ENCODE results near the gene CDC14C.
"Not testable (repeated sequence)": the region's sequence is repeated elsewhere in the genome, so short reads cannot be mapped to it uniquely, and the experiment has no call there.

The CDC14C gene

DNA sequence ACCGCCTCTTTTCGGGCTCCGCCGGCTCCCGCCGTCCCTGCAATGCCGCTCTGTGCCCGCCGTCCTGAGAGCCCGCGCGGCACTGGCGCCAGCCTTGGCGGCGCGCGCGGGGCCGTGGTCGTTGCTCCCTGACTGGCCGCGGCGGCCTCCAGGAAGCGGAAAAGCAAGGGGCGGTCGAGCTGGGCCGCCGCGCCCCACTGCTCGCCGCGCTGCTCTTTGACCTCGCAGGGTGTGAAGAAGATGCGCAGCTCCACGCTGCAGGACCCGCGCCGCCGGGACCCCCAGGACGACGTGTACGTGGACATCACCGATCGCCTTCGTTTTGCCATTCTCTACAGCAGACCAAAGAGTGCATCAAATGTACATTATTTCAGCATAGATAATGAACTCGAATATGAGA lies at the start of gene CDC14C:
CDC14C (plus strand) TSS at position 115 of the 400 bp plus-strand sequence; CDS start at position 241, 126 bp downstream.
- no peak for DNase-seq

- DNase-seq = no peak
Observed at GRCh38 chr7:48875045-48875916, 49.1 kb upstream of the CDC14C start.

DNA sequence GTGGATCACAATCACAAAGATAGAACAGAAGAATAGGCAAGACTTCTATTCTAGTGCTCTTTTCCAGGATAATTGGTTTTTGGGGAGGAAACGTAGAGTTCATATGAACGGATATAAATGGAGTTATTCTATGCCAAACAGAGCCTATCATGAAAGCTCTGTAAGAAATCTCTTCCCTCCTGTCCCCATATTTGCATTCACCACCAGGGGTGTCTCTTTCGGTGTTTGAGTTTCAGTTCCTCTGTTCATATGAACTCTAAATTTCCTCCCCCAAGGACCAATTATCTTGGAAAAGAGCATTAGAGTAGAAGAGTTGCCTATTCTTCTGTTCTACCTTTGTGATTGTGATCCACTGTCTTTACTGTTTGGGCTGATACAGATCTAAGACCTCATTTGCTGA lies 48.3 kb upstream of the CDC14C start:
- no peak for DNase-seq

- no peak for DNase-seq
Observed at GRCh38 chr7:48880851-48881250, 43.5 kb upstream of the CDC14C start.

GRCh38 chr7:48887500-48887899 lies 36.8 kb upstream of the CDC14C start:
- DNase-seq = no peak

DNA sequence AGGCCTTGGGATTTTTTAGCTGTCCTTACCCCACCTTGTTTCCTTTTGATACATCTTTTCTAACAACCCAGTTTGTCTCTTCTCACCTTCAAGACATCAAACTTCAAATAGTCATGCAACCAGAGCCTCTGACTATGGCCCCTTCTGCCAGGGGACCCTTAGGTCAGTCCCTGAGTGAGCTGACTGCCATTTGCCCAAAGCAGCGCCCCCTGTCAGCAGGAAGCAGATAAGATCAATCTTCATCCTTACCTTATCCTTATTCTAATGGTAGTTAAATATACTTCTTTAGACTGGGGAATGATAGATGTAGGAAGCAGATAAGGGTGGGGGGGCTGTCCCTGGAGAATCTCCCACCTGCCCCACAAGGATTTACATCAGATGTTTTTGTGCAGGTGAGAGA lies 29.8 kb upstream of the CDC14C start:
- DNase-seq = no peak

- no peak for DNase-seq
Observed at GRCh38 chr7:48899932-48900331, 24.4 kb upstream of the CDC14C start.

GRCh38 chr7:48901966-48902365 lies 22.4 kb upstream of the CDC14C start:
- DNase-seq = no peak

GRCh38 chr7:48904975-48905374 lies 19.4 kb upstream of the CDC14C start:
- no peak for DNase-seq

- DNase-seq = not testable (repeated sequence)
Observed at GRCh38 chr7:48905686-48906085, 18.7 kb upstream of the CDC14C start.

DNA sequence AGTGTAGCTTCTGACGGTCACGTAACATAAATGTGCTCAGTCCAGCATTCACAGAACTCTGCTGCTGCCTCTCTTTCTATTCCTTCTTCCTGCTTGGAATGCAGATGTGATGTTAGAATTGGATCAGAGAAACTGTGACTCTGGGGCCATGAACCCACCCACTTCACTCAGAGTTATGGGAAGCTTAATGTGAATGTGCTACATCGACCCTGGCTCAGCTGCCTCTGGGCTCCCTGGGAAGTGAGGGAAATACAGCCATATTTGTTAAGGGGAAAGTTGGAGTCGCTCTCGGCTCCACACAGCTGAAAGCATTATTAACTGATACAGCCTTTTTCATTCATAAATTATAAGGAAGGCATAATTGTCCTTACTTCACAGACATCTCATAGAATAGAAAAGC lies 14.5 kb upstream of the CDC14C start:
- not testable (repeated sequence) for DNase-seq

DNA sequence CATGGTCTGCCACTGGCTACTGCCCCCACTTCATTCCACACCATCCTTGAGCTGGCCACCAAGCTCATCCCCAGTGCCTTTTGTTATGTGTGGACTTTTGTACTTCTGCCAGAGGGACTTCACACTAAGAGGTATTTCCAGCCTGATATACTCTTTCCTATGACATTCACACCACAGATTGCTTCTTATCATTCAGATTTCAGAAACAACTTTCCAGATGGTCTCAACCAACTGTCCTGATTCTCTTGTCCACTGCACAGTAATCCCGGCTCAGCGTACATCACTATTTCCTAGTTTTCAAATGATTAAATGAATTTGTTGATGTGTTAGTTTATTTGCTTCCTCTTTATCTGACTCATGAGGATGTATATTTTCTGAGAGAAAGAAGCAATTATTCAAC lies 7.1 kb downstream of the CDC14C start:
- DNase-seq = no peak

DNA sequence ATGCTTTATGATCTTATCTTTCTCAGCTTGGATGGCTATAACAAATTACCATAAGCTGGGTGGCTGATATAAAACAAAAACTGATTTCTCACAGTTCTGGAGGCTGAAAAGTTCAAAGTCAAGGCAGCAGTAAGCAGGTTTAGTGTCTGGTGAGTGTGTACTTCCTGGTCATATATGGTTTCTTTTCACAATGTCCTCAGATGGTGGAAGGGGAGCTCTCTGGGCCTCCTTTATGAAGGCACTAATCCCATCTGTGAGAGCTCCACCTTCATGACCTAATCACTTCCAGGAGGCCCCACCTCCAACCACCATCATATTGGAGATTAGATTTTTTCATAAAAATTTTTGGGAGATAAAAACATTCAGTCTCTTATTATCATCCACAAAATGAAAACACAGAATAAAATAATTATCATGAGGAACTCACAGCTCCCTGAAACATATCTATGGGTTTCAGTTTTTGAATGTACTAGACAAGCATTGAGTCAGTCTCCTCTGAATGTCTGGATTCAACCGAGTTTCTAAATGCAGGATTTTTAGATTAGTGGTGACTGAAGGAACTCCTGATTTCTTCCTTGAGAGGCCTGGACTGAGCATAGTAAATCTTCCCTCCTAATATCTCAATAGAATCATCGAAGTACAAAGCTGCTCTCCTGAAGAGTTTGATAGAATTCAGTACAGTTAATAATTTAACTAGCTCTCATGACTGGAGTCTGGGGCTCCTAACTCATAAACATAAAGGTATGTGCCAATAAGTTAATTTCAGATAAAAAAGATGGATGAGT lies 8.0 kb downstream of the CDC14C start:
- DNase-seq = no peak

DNA sequence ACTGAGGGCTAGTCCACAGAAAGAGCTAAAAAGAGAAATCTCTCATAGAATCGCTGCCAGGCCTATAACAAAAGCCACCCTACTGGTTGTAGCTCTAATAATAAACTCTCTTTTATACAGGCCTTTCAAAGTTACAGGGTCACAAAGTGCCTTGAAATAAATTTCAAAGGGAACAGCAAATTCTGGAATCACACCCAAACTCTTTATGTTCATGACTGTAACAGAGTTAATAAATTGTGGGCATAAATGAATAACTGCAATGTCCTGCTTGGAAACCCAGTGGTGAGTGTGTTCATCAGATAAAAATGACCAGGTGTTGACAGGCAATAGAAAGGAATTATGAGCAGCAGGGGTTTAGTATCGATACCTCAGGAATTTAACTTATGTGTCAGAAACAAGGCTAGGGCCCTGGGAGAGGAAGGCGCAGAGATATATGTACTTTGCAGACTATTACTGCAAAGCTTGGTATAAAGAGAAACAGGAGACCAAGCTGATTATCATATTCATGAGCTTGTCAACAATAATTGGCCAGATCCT lies 9.3 kb downstream of the CDC14C start:
- DNase-seq = no peak

GRCh38 chr7:48938539-48939295 lies 14.4 kb downstream of the CDC14C start:
- no peak for DNase-seq

DNA sequence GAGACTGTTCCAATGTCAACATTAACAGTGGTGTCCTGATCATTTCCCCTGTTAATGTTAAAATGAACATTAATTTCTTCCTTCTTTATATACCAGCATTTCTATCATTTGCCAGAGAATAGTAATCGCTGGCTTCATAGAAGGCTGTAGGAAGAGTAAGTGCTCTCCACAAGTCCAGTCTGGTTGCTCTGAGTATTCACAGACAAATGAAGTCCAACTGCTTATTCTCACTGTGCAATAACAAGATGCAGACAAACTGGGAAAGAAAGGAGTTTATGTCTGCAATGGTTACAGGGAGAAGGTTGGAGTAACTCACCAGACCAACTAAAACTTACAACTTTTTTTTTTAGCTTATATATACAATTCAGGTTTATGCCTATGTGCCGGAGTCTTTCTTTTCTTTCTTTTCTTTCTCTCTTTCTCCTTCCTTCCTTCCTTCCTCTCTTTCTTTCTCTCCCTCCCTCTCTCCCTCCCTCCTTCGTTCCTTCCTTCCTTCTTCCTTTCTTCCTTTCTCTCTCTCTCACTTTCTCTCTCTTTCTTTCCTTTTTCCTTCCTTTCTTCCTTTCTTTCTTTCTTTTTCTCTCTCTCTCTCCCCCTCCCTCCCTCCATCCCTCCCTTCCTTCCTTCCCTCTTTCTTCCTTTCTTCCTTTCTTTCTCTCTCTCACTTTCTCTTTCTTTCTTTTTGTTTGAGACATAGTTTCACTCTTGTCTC lies 19.1 kb downstream of the CDC14C start:
- DNase-seq = no peak

GRCh38 chr7:48955916-48956315 lies 31.6 kb downstream of the CDC14C start:
- DNase-seq = no peak

DNA sequence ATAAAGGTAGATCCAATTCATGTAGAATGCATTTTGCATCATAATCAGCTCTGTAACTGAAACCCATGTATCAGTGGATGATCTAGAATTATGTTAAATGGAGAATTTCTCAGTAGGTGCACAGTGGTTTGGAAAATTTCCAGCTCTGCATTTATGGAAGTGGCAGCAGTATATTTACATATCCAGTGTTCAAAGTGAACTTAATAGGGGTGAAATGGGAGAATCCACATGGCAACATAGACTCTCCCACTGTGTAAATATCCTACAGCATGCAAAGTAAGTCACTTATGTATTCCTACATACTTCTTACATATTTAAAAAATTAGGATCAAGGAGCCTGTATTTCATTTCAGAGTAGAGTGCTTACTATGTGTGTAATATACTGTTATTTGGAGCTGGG lies 35.3 kb downstream of the CDC14C start:
- DNase-seq = no peak

- DNase-seq = no peak
Observed at GRCh38 chr7:48962821-48963505, 38.6 kb downstream of the CDC14C start.

DNA sequence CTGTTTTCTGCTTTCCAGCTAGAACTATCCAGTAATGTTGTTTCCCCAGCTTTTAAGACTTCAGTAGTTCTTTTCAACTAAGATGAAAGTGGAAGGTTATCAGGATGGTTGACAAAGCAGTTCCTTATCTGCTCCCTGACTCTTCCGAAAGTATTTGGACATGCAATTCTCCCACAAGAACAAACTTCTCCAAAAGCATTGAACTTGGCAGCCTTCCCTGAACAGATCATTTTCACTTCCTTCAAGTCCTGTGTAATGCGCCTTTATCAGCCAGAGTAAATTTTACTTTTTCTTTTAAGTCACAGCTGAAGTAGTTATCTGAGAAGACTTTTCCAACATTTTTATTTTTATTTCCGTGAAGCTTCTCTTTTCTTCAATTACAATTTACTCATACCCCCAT lies 39.7 kb downstream of the CDC14C start:
- DNase-seq = no peak

GRCh38 chr7:48971173-48971572 lies 46.8 kb downstream of the CDC14C start:
- DNase-seq = no peak

DNA sequence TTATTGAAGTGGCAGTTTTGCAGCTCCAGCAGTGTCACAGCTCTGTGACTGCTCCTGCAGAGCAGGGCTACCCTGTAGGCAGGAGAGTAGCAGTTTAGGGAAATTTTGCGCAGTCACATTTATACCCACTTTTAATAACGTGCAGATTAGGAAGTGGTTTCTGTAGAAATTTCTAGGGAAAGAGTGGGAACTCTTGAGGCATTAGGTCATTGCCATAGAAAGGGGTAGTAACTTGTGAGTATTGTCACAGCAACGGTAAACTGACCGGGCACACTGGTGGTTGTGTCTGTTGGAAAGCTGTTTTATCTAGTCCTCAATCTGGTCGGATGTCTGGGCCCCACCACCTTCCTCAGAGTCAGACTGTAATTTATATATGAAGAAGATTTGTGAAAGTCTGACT lies 51.9 kb downstream of the CDC14C start:
- DNase-seq = no peak
